IMR-90 (cell line): Measurements from ENCODE around the gene SLC7A7. TPM values are rescaled to one million over a fixed set of nuclear protein-coding genes. Genes with fewer than 3 reads are reported as not detected.

Experiments used
- ATAC-seq: fragments of 200-7000 bp; cut with Tn5 transposase; 2 replicates; pipeline ENCODE4 v1.9.1; 2020; ENCODE audit warnings: low read depth, mild to moderate bottlenecking, moderate library complexity
- BruUV-seq: library from RNA; stranded (reverse); fragments of 400-500 nt; replicated peaks from 2 replicates; lab custom pipeline; 2021; lab: Mats Ljungman, UMichigan
- CTCF ChIA-PET: fragments of 300-600 bp; formaldehyde crosslinking; extraction: SDS; loops from one replicate; lab custom pipeline; 2021; ENCODE audit warnings: antibody characterized with exemption; lab: Yijun Ruan, JAX
- POLR2A ChIA-PET: fragments of 300-600 bp; sonication (Branson Sonifier 250); formaldehyde crosslinking; loops from one replicate; lab custom pipeline; 2022; ENCODE audit warnings: antibody characterized with exemption; ENCODE audit not compliant: unreplicated experiment; lab: Charles Lee
- DNase-seq: peaks from one replicate; pipeline ENCODE4 v3.0.0; 2013
- H2AFZ ChIP-seq: replicated peaks from 2 replicates; pipeline ENCODE3; 2013; ENCODE audit warnings: low read length, mild to moderate bottlenecking; ENCODE audit not compliant: poor library complexity
- H2AK5ac ChIP-seq: 2 replicates; pipeline ENCODE4 v1.6.1; 2013; ENCODE audit warnings: low read depth, low read length, inconsistent platforms
- H2AK9ac ChIP-seq: replicated peaks from 2 replicates; pipeline ENCODE3; 2013; ENCODE audit warnings: mild to moderate bottlenecking, low read depth, low read length, moderate library complexity; ENCODE audit not compliant: poor library complexity
- H2BK120ac ChIP-seq: 2 replicates; pipeline ENCODE4 v1.6.1; 2013; ENCODE audit warnings: low read depth, low read length, inconsistent platforms
- H2BK15ac ChIP-seq: 3 replicates; pipeline ENCODE4 v1.6.1; 2013; ENCODE audit warnings: low read depth, low read length, inconsistent platforms
- H2BK20ac ChIP-seq: 2 replicates; pipeline ENCODE4 v1.6.1; 2013; ENCODE audit warnings: low read depth, mild to moderate bottlenecking, inconsistent platforms, low read length, moderate library complexity
- H2BK5ac ChIP-seq: 2 replicates; pipeline ENCODE4 v1.6.1; 2013; ENCODE audit warnings: mild to moderate bottlenecking, low read depth, low read length, inconsistent platforms; ENCODE audit not compliant: poor library complexity, severe bottlenecking
- H3K14ac ChIP-seq: replicated peaks from 2 replicates; pipeline ENCODE4 v1.6.1; 2013; ENCODE audit warnings: low read depth, low read length, inconsistent platforms
- H3K18ac ChIP-seq: 2 replicates; pipeline ENCODE4 v1.6.1; 2013; ENCODE audit warnings: low read depth, low read length, control low read depth
- H3K23ac ChIP-seq: 2 replicates; pipeline ENCODE4 v1.6.1; 2013; ENCODE audit warnings: low read depth, low read length, inconsistent platforms
- H3K27ac ChIP-seq: 2 replicates; pipeline ENCODE4 v1.5.1; 2013; ENCODE audit warnings: mild to moderate bottlenecking, control low read depth, low read length; ENCODE audit not compliant: insufficient read depth
- H3K27me3 ChIP-seq: 2 replicates; pipeline ENCODE4 v1.6.1; 2013; ENCODE audit warnings: low read length; ENCODE audit not compliant: control insufficient read depth, insufficient read depth
- H3K36me3 ChIP-seq: 2 replicates; pipeline ENCODE4 v1.6.1; 2013; ENCODE audit warnings: low read length, mixed read lengths; ENCODE audit not compliant: control insufficient read depth, insufficient read depth
- H3K4ac ChIP-seq: 2 replicates; pipeline ENCODE4 v1.6.1; 2013; ENCODE audit warnings: low read depth, low read length, inconsistent platforms
- H3K4me1 ChIP-seq: 2 replicates; pipeline ENCODE4 v1.6.1; 2013; ENCODE audit warnings: low read length, mixed read lengths; ENCODE audit not compliant: control insufficient read depth, insufficient read depth
- H3K4me2 ChIP-seq: 2 replicates; pipeline ENCODE4 v1.6.1; 2013; ENCODE audit warnings: low read depth, mild to moderate bottlenecking, control low read depth, low read length, moderate library complexity
- H3K4me3 ChIP-seq: 2 replicates; pipeline ENCODE4 v1.5.1; 2013; ENCODE audit warnings: low read depth, mild to moderate bottlenecking, control low read depth, low read length, moderate library complexity; ENCODE audit not compliant: insufficient read depth
- H3K56ac ChIP-seq: 2 replicates; pipeline ENCODE4 v1.6.1; 2013; ENCODE audit warnings: low read length, inconsistent platforms; ENCODE audit not compliant: insufficient read depth; ENCODE audit errors: extremely low read depth
- H3K79me1 ChIP-seq, 2 experiments: 2 replicates each; pipeline ENCODE4 v1.6.1; 2013; ENCODE audit warnings: low read length in 2 of 2, inconsistent platforms in 1 of 2, low read depth in 1 of 2
- H3K9ac ChIP-seq: 2 replicates; pipeline ENCODE4 v1.6.1; 2013; ENCODE audit warnings: low read depth, low read length, control low read depth
- H3K9me1 ChIP-seq: 2 replicates; pipeline ENCODE4 v1.6.1; 2013; ENCODE audit warnings: low read length, inconsistent platforms; ENCODE audit not compliant: insufficient read depth
- H3K9me3 ChIP-seq: 2 replicates; pipeline ENCODE4 v1.6.1; 2013; ENCODE audit warnings: low read length; ENCODE audit not compliant: control insufficient read depth, insufficient read depth
- H4K20me1 ChIP-seq: 2 replicates; pipeline ENCODE4 v1.6.1; 2013; ENCODE audit warnings: low read length, inconsistent platforms; ENCODE audit not compliant: insufficient read depth
- H4K5ac ChIP-seq: 2 replicates; pipeline ENCODE4 v1.6.1; 2013; ENCODE audit warnings: mild to moderate bottlenecking, low read depth, low read length, control low read depth
- H4K8ac ChIP-seq, 2 experiments: 2 replicates each; pipeline ENCODE4 v1.6.1; 2013; ENCODE audit warnings: low read depth in 2 of 2, low read length in 2 of 2, control low read depth in 1 of 2, inconsistent platforms in 1 of 2
- H4K91ac ChIP-seq: 2 replicates; pipeline ENCODE4 v1.6.1; 2013; ENCODE audit warnings: low read depth, low read length, inconsistent platforms; ENCODE audit not compliant: insufficient read depth
- BHLHE40 ChIP-seq: fragments of 150-350 bp; IDR thresholded peaks from 2 replicates; pipeline ENCODE4 v1.6.1; 2016; ENCODE audit warnings: mild to moderate bottlenecking, low read depth, low read length
- CEBPB ChIP-seq: IDR thresholded peaks from 2 replicates; pipeline ENCODE4 v1.6.1; 2012; ENCODE audit warnings: low read depth, low read length, improper control_type of control experiment
- CHD1 ChIP-seq: IDR thresholded peaks from 2 replicates; pipeline ENCODE4 v1.6.1; 2012; ENCODE audit warnings: low read depth, low read length, improper control_type of control experiment
- CTCF ChIP-seq: conservative IDR thresholded peaks from 2 replicates; pipeline ENCODE4 v1.5.1; 2012; ENCODE audit warnings: mild to moderate bottlenecking, low read depth, low read length, improper control_type of control experiment
- FOS ChIP-seq: fragments of 150-350 bp; IDR thresholded peaks from 2 replicates; pipeline ENCODE4 v1.6.1; 2016; ENCODE audit warnings: low read depth, low read length
- MAFK ChIP-seq: IDR thresholded peaks from 2 replicates; pipeline ENCODE4 v1.6.1; 2012; ENCODE audit warnings: low read depth, low read length, improper control_type of control experiment
- MAZ ChIP-seq: IDR thresholded peaks from 2 replicates; pipeline ENCODE4 v1.6.1; 2012; ENCODE audit warnings: low read depth, mild to moderate bottlenecking, low read length, improper control_type of control experiment, moderate library complexity, borderline replicate concordance
- MXI1 ChIP-seq: IDR thresholded peaks from 2 replicates; pipeline ENCODE4 v1.6.1; 2012; ENCODE audit warnings: low read depth, mild to moderate bottlenecking, low read length, moderate library complexity, borderline replicate concordance
- NFE2L2 ChIP-seq: fragments of 150-350 bp; IDR thresholded peaks from 2 replicates; pipeline ENCODE4 v1.6.1; 2016; ENCODE audit warnings: low read depth, mild to moderate bottlenecking, low read length
- POLR2A ChIP-seq: IDR thresholded peaks from 2 replicates; pipeline ENCODE4 v1.6.1; 2012; ENCODE audit warnings: mild to moderate bottlenecking, low read depth, low read length
- RAD21 ChIP-seq: IDR thresholded peaks from 2 replicates; pipeline ENCODE4 v1.6.1; 2012; ENCODE audit warnings: low read length, improper control_type of control experiment
- RCOR1 ChIP-seq: IDR thresholded peaks from 2 replicates; pipeline ENCODE4 v1.6.1; 2012; ENCODE audit warnings: mild to moderate bottlenecking, low read length, improper control_type of control experiment; ENCODE audit not compliant: insufficient replicate concordance
- RFX5 ChIP-seq: IDR thresholded peaks from 2 replicates; pipeline ENCODE4 v1.8.0; 2012; ENCODE audit warnings: low read depth, mild to moderate bottlenecking, low read length, moderate library complexity
- SMC3 ChIP-seq: fragments of 150-350 bp; IDR thresholded peaks from 2 replicates; pipeline ENCODE4 v1.6.1; 2016; ENCODE audit warnings: low read depth, mild to moderate bottlenecking, antibody characterized with exemption, low read length, moderate library complexity
- USF2 ChIP-seq: fragments of 150-350 bp; IDR thresholded peaks from 2 replicates; pipeline ENCODE4 v1.6.1; 2017; ENCODE audit warnings: mild to moderate bottlenecking, antibody characterized with exemption, low read length, low read depth
- WGBS, 2 experiments: methylation state at CpG; one replicate each; pipeline versions ENCODE4 v1.1.5 to v1.1.7; 2013; ENCODE audit warnings: missing lambda C conversion rate in 2 of 2; ENCODE audit not compliant: insufficient read length in 1 of 2; ENCODE audit errors: extremely low coverage in 2 of 2; 5-methylcytosine and 5-hydroxymethylcytosine counted together
- dilution Hi-C: fragments of 300-500 bp; cut with HindIII; formaldehyde crosslinking; loops from one replicate; pipeline ENCODE4 v1.14.3; 2018; ENCODE audit warnings: low sequenced_read_pairs; ENCODE audit not compliant: unreplicated experiment
- in situ Hi-C: fragments of 300-500 bp; cut with MboI; formaldehyde crosslinking; loops from 3 replicates; pipeline ENCODE4 v1.14.3; 2019; ENCODE audit warnings: low sequenced_read_pairs, inconsistent platforms, mixed read lengths
- intact Hi-C: fragments of 100-400 bp; cut with micrococcal nuclease; formaldehyde crosslinking; loops from 2 replicates; pipeline ENCODE4 v1.10.0; 2022
- polyA plus RNA-seq, 3 experiments: library from polyadenylated mRNA; depleted of rRNA; stranded (reverse); fragments of >200 nt; gene quantifications; 2 replicates each; pipeline ENCODE4 v1.2.3, GENCODE V29; 2012; ENCODE audit warnings: low replicate concordance in 1 of 3
- total RNA-seq: library from RNA; depleted of rRNA; stranded (reverse); fragments of >200 nt; gene quantifications from 2 replicates; pipeline ENCODE4 v1.2.3, GENCODE V29; 2012

SLC7A7 gene
- total and polyA plus RNA-seq, 2 of the 4 experiments (the other 2 are of a cell fraction): 1.8 to 2.0 TPM

- Histone ChIP-seq H2BK15ac (no peak overlapping the region), H3K9me1 (no peaks in the 10 kb centered on the region), H3K4ac (no peak overlapping the region), H3K14ac (no peak overlapping the region), H2BK20ac (no peak overlapping the region), H3K9ac (no peak overlapping the region), H3K4me2 (no peak overlapping the region), H3K9me3 (peaks cover 6% of the 10 kb centered on the region; the same call in 1 of the 2 replicates), H3K4me3 (no peak overlapping the region), H4K91ac (no peak overlapping the region), H2BK120ac (no peak overlapping the region), H2BK5ac (no peak overlapping the region), H4K20me1 (no peaks in the 10 kb centered on the region), H4K8ac (no peak overlapping the region), H4K5ac (no peak overlapping the region), H3K27ac (no peak overlapping the region), H2AK9ac (no peak overlapping the region), H3K79me1 (peaks cover 25 to 35% of the 10 kb centered on the region in 2 experiments), H2AFZ (no peak overlapping the region), H3K18ac (no peak overlapping the region), H3K23ac (no peak overlapping the region), H3K36me3 (peaks cover 4% of the 10 kb centered on the region), H3K27me3 (no peaks in the 10 kb centered on the region), H3K56ac (no peak overlapping the region), H2AK5ac (no peak overlapping the region), H3K4me1 (peaks cover 5% of the 10 kb centered on the region)
- ChIA-PET CTCF (no interaction called here), POLR2A (no interaction called here)
- in situ Hi-C loops: loop anchor here (10.0 kb wide), 1 partner anchor 210 kb away; no protein-coding TSS in a partner anchor
- WGBS, 2 experiments: no CpG with 5 or more reads among the region's 4 CpGs
- no peak for DNase-seq
- no TSS peak for BruUV-seq
- dilution Hi-C loops: no loop called here
- TF ChIP-seq RFX5 (no peak), MAFK (no peak), BHLHE40 (no peak), CEBPB (no peak), NFE2L2 (no peak), USF2 (no peak), MXI1 (no peak), POLR2A (no peak), RAD21 (no peak), RCOR1 (no peak), SMC3 (no peak), MAZ (no peak), FOS (no peak), CHD1 (no peak), CTCF (no peak)
- intact Hi-C loops: no loop called here
- no peak for ATAC-seq
These were observed 50.9 kb downstream of the SLC7A7 start for GRCh38 chr14:22764382-22764781.
